NB4 (cell line): ENCODE data around the gene DSTYK.
"Not testable (repeated sequence)": the region's sequence is repeated elsewhere in the genome, so short reads cannot be mapped to it uniquely, and the experiment has no call there.

ENCODE experiments used
- DNase-seq: peaks from one replicate; pipeline ENCODE4 v3.0.0; 2010; ENCODE audit warnings: low read depth
- H3K4me3 ChIP-seq: one replicate; pipeline ENCODE4 v1.5.1; 2011; ENCODE audit warnings: mild to moderate bottlenecking, low read depth, low read length, moderate library complexity
- MYC ChIP-seq: IDR thresholded peaks from 2 replicates; pipeline ENCODE4 v1.6.1; 2011; ENCODE audit warnings: low read depth, low read length
- POLR2A ChIP-seq: IDR thresholded peaks from 2 replicates; pipeline ENCODE4 v1.6.1; 2011; ENCODE audit warnings: mild to moderate bottlenecking; ENCODE audit not compliant: insufficient read length; ENCODE audit errors: extremely low read depth
- TF ChIP-seq, protein P1 (sequence below): IDR thresholded peaks from 2 replicates; pipeline ENCODE4 v1.6.1; 2011; ENCODE audit warnings: low read depth, low read length
- TF ChIP-seq, protein P2 (sequence below): IDR thresholded peaks from one replicate; pipeline ENCODE4 v1.5.1; 2012; ENCODE audit warnings: low read depth, low read length

Gene DSTYK

DNA sequence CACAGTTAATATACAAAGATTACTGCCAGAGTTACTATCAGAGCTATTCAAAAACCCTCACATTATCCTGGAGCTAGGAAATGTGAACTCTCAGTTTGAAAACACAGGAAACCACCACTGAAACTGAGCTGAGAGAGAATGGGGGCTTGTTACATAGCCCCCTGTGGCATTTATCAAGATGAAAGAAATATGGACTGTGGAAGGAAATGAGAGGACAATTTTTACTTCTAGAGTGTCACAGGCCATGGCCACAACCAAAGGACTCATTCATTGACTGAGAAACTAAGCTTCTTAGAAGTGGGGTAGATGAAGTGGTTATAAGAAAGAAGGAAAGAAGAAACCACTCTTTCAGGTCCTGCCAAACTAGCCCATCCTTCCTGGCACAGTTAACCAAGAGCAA lies 25.3 kb downstream of the DSTYK start:
- DNase-seq: no peak
- TF ChIP-seq, protein P1, sequence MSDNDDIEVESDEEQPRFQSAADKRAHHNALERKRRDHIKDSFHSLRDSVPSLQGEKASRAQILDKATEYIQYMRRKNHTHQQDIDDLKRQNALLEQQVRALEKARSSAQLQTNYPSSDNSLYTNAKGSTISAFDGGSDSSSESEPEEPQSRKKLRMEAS: no peak
- TF ChIP-seq, protein P2, sequence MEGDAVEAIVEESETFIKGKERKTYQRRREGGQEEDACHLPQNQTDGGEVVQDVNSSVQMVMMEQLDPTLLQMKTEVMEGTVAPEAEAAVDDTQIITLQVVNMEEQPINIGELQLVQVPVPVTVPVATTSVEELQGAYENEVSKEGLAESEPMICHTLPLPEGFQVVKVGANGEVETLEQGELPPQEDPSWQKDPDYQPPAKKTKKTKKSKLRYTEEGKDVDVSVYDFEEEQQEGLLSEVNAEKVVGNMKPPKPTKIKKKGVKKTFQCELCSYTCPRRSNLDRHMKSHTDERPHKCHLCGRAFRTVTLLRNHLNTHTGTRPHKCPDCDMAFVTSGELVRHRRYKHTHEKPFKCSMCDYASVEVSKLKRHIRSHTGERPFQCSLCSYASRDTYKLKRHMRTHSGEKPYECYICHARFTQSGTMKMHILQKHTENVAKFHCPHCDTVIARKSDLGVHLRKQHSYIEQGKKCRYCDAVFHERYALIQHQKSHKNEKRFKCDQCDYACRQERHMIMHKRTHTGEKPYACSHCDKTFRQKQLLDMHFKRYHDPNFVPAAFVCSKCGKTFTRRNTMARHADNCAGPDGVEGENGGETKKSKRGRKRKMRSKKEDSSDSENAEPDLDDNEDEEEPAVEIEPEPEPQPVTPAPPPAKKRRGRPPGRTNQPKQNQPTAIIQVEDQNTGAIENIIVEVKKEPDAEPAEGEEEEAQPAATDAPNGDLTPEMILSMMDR: no peak
- TF ChIP-seq POLR2A (no peak), MYC (no peak)
- H3K4me3 ChIP-seq: no peak overlapping the region

- peak; percentile 10 for DNase-seq
- no peak overlapping the region for H3K4me3 ChIP-seq
- TF ChIP-seq POLR2A (no peak), MYC (no peak)
- TF ChIP-seq, protein P1: no peak
- TF ChIP-seq, protein P2: no peak
Observed at GRCh38 chr1:205183676-205184335, 27.7 kb downstream of the DSTYK start.

- DNase-seq: no peak
- TF ChIP-seq, protein P2: no peak
- TF ChIP-seq, protein P1: no peak
- TF ChIP-seq POLR2A: no peak
- no peak for TF ChIP-seq MYC
- no peak overlapping the region for H3K4me3 ChIP-seq
Observed at GRCh38 chr1:205182930-205183329, 28.6 kb downstream of the DSTYK start.

- H3K4me3 ChIP-seq, DNase-seq: not testable (repeated sequence)
Observed at GRCh38 chr1:205180331-205180730, 31.2 kb downstream of the DSTYK start.

DNA sequence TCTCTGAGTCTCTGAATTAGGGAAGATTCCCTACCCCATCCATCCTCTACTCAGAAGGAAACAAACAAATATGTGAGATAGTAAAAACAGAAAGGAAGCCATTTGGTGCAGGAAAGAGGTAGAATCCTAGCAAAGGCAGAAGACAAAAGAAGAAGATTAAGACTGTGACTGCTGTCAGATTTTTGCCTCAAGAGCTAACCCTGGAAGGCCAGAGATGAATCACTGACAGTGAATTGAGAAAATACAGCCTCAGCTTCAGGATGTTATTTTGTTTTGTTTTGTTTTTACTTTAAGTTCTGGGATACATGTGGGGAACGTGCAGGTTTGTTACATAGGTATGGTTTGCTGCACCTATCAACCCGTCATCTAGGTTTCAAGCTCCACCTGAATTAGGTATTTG lies 31.7 kb downstream of the DSTYK start:
- TF ChIP-seq, protein P2: no peak
- no peak for TF ChIP-seq POLR2A
- TF ChIP-seq, protein P1: no peak
- no peak for TF ChIP-seq MYC
- no peak overlapping the region for H3K4me3 ChIP-seq
- DNase-seq: no peak

GRCh38 chr1:205172729-205173366 lies 38.7 kb downstream of the DSTYK start:
- no peak for DNase-seq
- H3K4me3 ChIP-seq: no peak overlapping the region
- TF ChIP-seq POLR2A (no peak), MYC (no peak)
- TF ChIP-seq, protein P1: no peak
- TF ChIP-seq, protein P2: no peak
